Transverse colon (tissue), 3 donors: ENCODE data around the gene UBE4B.

Source experiments
- CTCF ChIP-seq, 5 experiments: fragments of 200-600 bp in 3 of 5; fragments of 450-650 bp in 2 of 5; sonication (generic) in 3 of 5; IDR thresholded peaks; 1 replicate in 2 of 5; 2 replicates in 3 of 5; pipeline ENCODE4 v1.5.1; 2016 to 2017; ENCODE audit warnings: antibody characterized with exemption in 5 of 5, inconsistent platforms in 3 of 5, mild to moderate bottlenecking in 2 of 5, moderate library complexity in 1 of 5
- EP300 ChIP-seq: sonication (generic); formaldehyde crosslinking; IDR thresholded peaks from one replicate; pipeline ENCODE4 v1.6.1; 2017; ENCODE audit warnings: antibody characterized with exemption, low read depth

- TF ChIP-seq CTCF (IDR thresholded peaks at IDR 0.05) = no peak
- no peak for TF ChIP-seq EP300
Measured at GRCh38 chr1:10173582-10173981, 140.8 kb downstream of the UBE4B start.
